ENCODE data around the gene ARHGEF1. TPM values are rescaled to one million over a fixed set of nuclear protein-coding genes. Genes with fewer than 3 reads are reported as not detected.
"Not testable (repeated sequence)": the region's sequence is repeated elsewhere in the genome, so short reads cannot be mapped to it uniquely, and the experiment has no call there.

ARHGEF1 gene
- total and polyA plus RNA-seq, 4 experiments from 2014 or later: 140 to 992 (median 640) TPM

DNA sequence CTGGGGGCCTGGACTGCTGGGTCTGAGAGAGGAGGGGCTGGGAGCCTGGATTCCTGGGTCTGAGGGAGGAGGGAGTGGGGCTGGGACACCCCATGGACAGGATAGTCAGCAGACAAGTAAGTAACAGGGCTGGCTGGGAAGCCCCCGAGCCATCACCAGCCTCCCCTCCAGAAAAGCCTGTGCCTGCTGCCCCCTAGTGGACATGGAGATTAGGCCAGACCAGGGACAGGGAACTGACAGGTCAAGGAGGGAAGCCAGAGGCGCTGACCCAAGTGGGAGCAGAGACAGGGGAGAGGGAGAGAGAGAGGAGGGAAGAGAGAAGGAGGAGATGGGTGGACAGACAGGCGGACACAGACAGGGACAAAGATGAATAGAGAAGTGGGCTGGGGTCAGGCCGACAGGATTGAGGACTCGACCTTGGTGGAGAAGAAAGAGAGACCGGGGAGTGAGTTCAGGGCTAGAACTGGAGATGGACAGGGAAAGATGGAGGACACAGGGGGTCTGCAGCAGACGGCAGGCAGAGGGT is 51.9 kb downstream of the ARHGEF1 start:
- Histone ChIP-seq H3K4me1 (ENCODE audit: insufficient read depth, low read length) (peaks cover 37% of the 10 kb centered on the region), H3K27ac (ENCODE audit: low read depth, low read length) (no peak overlapping the region), H3K4me3 (ENCODE audit: low read length in 2 of 2) (no peak overlapping the region), H3K9me3 (ENCODE audit: control insufficient read depth in 1 of 2, low read length in 2 of 2) (no peaks in the 10 kb centered on the region), H3K36me3 (ENCODE audit: insufficient read depth, low read length) (no peaks in the 10 kb centered on the region), H3K27me3 (ENCODE audit: insufficient read depth, low read length) (no peaks in the 10 kb centered on the region)
- Mint-ChIP-seq H3K4me1 (peaks cover 25 to 61% (median 40%) of the 10 kb centered on the region in 4 donors), H3K27me3 (peaks cover 1 to 6% of the 10 kb centered on the region in 2 donors), H3K4me3 (peak overlapping the region in 2 of 8 donors; percentile 51 to 64), H3K27ac (peak overlapping the region; percentile 38 to 95 (median 89)), H3K9me3 (no peaks in the 10 kb centered on the region), H3K36me3 (no peaks in the 10 kb centered on the region)
- ChIA-PET CTCF (ENCODE audit: partially characterized antibody) (interaction anchor here (1.0 to 2.3 kb wide), 6 partner anchors 10 to 76 kb away, joined by 3 to 27 read pairs (median 6); partner anchors contain the start of gene RPS19), POLR2A (ENCODE audit: partially characterized antibody) (interaction anchor here (0.7 to 2.3 kb wide), 6 partner anchors 10 to 76 kb away, joined by 3 to 18 read pairs (median 6); no protein-coding TSS in a partner anchor)
- peak; percentile 65 to 82 (median 70) for DNase-seq
- intact Hi-C loops (cut with micrococcal nuclease): loop anchor here (1.0 to 2.0 kb wide), 4 partner anchors 16 to 76 kb away; no protein-coding TSS in a partner anchor

DNA sequence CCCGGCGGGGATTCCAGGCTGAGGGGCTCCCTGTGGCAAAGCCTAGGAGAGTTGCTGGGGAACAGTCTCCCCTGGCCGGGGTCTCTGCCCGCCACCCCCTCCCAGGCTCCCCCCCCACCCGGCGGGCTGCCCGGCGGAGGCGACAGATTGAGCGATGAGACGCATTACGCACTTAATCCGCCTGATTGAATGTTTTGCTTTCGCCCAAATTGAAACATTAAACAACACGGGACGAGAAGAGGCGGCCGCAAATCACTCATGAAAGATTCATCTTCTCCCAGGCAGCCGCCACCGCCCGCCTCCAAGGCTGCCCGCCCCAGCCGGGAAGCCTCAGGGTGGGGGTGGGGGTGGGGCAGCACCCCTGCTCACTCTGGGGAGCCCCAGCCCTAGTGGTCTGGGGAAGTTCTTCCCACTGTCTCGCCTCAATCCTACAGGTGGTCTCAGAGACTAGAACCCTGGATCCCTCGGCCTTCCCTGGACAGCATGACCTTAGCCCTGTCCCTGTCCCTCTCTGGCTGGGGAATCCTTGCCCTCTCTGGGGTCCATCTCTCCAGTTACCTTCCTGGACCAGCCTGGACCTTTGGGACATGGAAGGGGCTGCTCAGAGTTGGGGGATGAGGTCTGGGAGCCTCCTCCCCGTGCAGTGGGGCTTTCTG is 52.9 kb downstream of the ARHGEF1 start:
- Histone ChIP-seq H3K27ac (ENCODE audit: low read depth, low read length) (no peak overlapping the region), H3K36me3 (ENCODE audit: insufficient read depth, low read length) (no peaks in the 10 kb centered on the region), H3K4me1 (ENCODE audit: insufficient read depth, low read length) (peaks cover 34% of the 10 kb centered on the region), H3K27me3 (ENCODE audit: insufficient read depth, low read length) (no peaks in the 10 kb centered on the region), H3K9me3 (ENCODE audit: control insufficient read depth in 1 of 2, low read length in 2 of 2) (no peaks in the 10 kb centered on the region), H3K4me3 (ENCODE audit: low read length in 2 of 2) (no peak overlapping the region)
- ChIA-PET CTCF (ENCODE audit: partially characterized antibody) (interaction anchor here (1.0 to 2.3 kb wide), 5 partner anchors 8 to 64 kb away, joined by 5 to 27 read pairs (median 7); partner anchors contain the start of gene ERFL), POLR2A (ENCODE audit: partially characterized antibody) (interaction anchor here (0.7 to 2.3 kb wide), 5 partner anchors 9 to 77 kb away, joined by 3 to 18 read pairs (median 6); no protein-coding TSS in a partner anchor)
- no peak for DNase-seq
- Mint-ChIP-seq H3K4me3 (peak overlapping the region in 1 of 8 donors; percentile 65), H3K27me3 (peaks cover 1 to 8% of the 10 kb centered on the region in 2 donors), H3K9me3 (no peaks in the 10 kb centered on the region), H3K36me3 (no peaks in the 10 kb centered on the region), H3K27ac (peak overlapping the region; percentile 3 to 90 (median 75)), H3K4me1 (peaks cover 20 to 56% (median 33%) of the 10 kb centered on the region in 4 donors)
- intact Hi-C loops (cut with micrococcal nuclease): loop anchor here (1.0 to 2.0 kb wide), 3 partner anchors 15 to 63 kb away; no protein-coding TSS in a partner anchor

DNA sequence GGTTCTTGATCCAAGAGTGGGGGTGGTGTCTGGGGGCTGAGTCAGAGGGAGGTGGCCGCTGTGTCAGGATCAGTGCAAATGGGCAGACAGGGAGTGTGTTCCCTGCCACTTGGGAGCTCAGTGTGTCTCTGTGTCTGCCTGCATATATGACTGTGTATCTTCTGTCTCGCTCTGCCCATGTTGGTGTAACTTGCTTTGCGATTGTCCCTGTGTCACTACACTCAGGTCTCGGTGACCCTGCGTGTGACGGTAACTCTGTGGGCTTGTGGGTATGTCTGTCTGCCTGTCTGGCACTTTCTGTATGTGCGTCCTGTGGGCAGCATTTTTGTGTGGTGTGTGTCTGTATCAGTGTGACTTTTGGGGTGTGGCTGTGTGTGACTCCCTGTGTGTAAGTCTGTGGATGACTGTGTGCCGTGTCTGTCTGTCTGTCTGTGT is 53.4 kb downstream of the ARHGEF1 start:
- Mint-ChIP-seq H3K27me3 (peaks cover 1 to 8% of the 10 kb centered on the region in 2 donors), H3K27ac (peak overlapping the region; percentile 65 to 90 (median 75)), H3K4me3 (peak overlapping the region in 3 of 8 donors; percentile 8 to 65 (median 9)), H3K4me1 (peaks cover 20 to 54% (median 33%) of the 10 kb centered on the region in 4 donors), H3K9me3 (no peaks in the 10 kb centered on the region), H3K36me3 (no peaks in the 10 kb centered on the region)
- H3K27ac ChIP-seq (ENCODE audit: low read depth, low read length): no peak overlapping the region
- H3K27me3 ChIP-seq (ENCODE audit: insufficient read depth, low read length): no peaks in the 10 kb centered on the region
- H3K9me3 ChIP-seq (ENCODE audit: control insufficient read depth in 1 of 2, low read length in 2 of 2): no peaks in the 10 kb centered on the region
- peak in 1 of 5 donors; percentile 82 for DNase-seq
- no peak overlapping the region for H3K4me3 ChIP-seq (ENCODE audit: low read length in 2 of 2)
- CTCF ChIA-PET (ENCODE audit: partially characterized antibody): interaction anchor here (0.6 to 2.3 kb wide), 9 partner anchors 9 to 100 kb away, joined by 3 to 13 read pairs (median 5); partner anchors contain the start of genes ERFL and RPS19
- POLR2A ChIA-PET (ENCODE audit: partially characterized antibody): interaction anchor here (1.7 to 2.2 kb wide), 6 partner anchors 9 to 77 kb away, joined by 4 to 8 read pairs (median 6); partner anchors contain the start of gene RPS19
- intact Hi-C loops (cut with micrococcal nuclease): no loop called here
- H3K4me1 ChIP-seq (ENCODE audit: insufficient read depth, low read length): peaks cover 37% of the 10 kb centered on the region
- H3K36me3 ChIP-seq (ENCODE audit: insufficient read depth, low read length): no peaks in the 10 kb centered on the region

DNA sequence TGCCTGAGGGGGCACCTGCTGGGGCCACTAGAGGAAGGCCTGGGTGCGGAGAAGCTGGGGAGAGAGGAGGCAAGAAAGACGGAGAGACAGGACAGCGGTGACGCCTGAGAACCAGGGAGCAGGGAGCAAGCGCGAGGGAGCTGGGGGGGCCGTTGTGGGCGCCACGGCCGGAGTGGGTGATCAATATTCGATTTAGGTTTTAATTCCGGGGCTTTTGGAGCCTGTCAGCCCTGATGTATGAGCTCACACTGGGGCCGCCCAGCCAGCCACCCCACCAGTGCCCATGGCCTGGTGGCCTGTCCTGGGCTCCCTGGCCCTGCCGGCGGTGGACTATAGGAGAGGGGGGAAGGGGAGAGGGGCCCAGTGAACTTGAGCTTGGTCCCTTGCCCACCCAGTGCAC is 54.0 kb downstream of the ARHGEF1 start:
- H3K4me3 Mint-ChIP-seq: peak overlapping the region in 3 of 8 donors; percentile 8 to 65 (median 19)
- no peak overlapping the region for H3K4me3 ChIP-seq (ENCODE audit: low read length in 2 of 2)
- DNase-seq: peak in 1 of 5 donors; percentile 29
- peaks cover 1 to 8% of the 10 kb centered on the region in 2 donors for H3K27me3 Mint-ChIP-seq
- no peaks in the 10 kb centered on the region for H3K36me3 ChIP-seq (ENCODE audit: insufficient read depth, low read length)
- H3K4me1 Mint-ChIP-seq: peaks cover 22 to 58% (median 34%) of the 10 kb centered on the region in 4 donors
- ChIA-PET CTCF (ENCODE audit: partially characterized antibody) (interaction anchor here (0.6 to 2.3 kb wide), 10 partner anchors 9 to 100 kb away, joined by 3 to 13 read pairs (median 4); partner anchors contain the start of genes ERFL and RPS19), POLR2A (ENCODE audit: partially characterized antibody) (interaction anchor here (0.9 to 2.2 kb wide), 8 partner anchors 8 to 77 kb away, joined by 3 to 8 read pairs (median 6); partner anchors contain the start of genes RABAC1 and RPS19)
- no peak overlapping the region for H3K27ac ChIP-seq (ENCODE audit: low read depth, low read length)
- peak overlapping the region in 6 of 7 donors; percentile 65 to 90 (median 77) for H3K27ac Mint-ChIP-seq
- no peaks in the 10 kb centered on the region for H3K27me3 ChIP-seq (ENCODE audit: insufficient read depth, low read length)
- intact Hi-C loops (cut with micrococcal nuclease): loop anchor here (1.0 kb wide), 1 partner anchor 8 kb away; no protein-coding TSS in a partner anchor
- no peaks in the 10 kb centered on the region for H3K9me3 ChIP-seq (ENCODE audit: control insufficient read depth in 1 of 2, low read length in 2 of 2)
- no peaks in the 10 kb centered on the region for H3K36me3 Mint-ChIP-seq
- H3K4me1 ChIP-seq (ENCODE audit: insufficient read depth, low read length): peaks cover 37% of the 10 kb centered on the region
- H3K9me3 Mint-ChIP-seq: no peaks in the 10 kb centered on the region

DNA sequence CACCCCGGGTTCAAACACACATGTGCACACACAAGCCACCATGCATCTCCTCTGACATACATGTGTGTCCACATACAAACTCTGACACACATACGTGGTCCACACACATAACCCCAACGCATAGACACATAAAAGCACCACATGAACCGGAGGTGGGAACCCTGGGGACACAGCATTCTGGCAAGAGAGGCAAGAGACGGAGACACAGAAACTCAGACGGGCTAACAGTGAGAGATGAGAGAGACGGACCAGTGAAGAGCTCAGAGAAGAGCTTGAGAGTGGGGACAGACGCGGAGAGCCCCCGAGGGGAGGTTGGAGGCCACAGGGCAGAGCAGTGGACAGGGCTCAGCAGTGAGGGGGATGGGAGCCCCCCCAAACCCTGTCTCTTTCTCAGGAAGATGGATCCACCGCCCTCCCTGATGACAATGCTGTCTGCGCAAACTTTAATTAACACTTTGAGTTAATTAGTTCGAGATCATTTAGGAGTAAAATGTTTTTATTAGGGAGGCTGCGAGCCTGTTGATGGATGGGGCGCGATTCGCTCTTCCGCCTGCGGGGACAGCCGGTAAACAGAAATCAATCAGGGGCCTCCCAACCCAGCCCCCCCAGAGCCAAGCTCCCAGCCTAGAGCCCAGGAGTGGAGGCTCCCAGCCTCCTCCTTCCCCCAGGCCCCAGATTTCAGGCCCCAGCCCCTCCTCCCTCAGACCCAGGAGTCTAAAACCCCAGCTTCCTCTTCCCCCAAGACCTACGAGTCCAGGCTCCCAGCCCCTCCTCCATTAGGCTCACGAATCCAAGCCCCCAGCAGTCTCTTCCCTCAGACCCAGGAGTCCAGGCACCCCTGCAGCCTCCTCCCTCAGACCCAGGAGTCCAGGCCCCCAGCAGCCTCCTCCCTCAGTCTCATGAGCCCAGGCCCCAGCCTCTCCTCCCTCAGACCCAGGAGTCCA is 54.8 kb downstream of the ARHGEF1 start:
- H3K4me3 Mint-ChIP-seq: peak overlapping the region in 6 of 8 donors; percentile 9 to 31 (median 27)
- peak overlapping the region; percentile 22 to 86 (median 80) for H3K27ac Mint-ChIP-seq
- POLR2A ChIA-PET (ENCODE audit: partially characterized antibody): interaction anchor here (0.9 to 2.2 kb wide), 8 partner anchors 8 to 78 kb away, joined by 3 to 8 read pairs (median 6); partner anchors contain the start of genes RABAC1 and RPS19

GRCh38 chr19:41939209-41939608 is 56.2 kb downstream of the ARHGEF1 start:
- H3K9me3 Mint-ChIP-seq; H3K27ac ChIP-seq (ENCODE audit: low read depth, low read length); H3K4me3 ChIP-seq (ENCODE audit: low read length in 2 of 2); H3K36me3 ChIP-seq (ENCODE audit: insufficient read depth, low read length); H3K36me3 Mint-ChIP-seq; H3K27me3 Mint-ChIP-seq; intact Hi-C loops (cut with micrococcal nuclease); H3K9me3 ChIP-seq (ENCODE audit: control insufficient read depth in 1 of 2, low read length in 2 of 2); H3K27me3 ChIP-seq (ENCODE audit: insufficient read depth, low read length); DNase-seq: not testable (repeated sequence)
- H3K4me3 Mint-ChIP-seq: peak overlapping the region in 3 of 8 donors; percentile 16 to 57 (median 56)
- H3K4me1 Mint-ChIP-seq: peaks cover 16 to 53% (median 33%) of the 10 kb centered on the region in 4 donors
- H3K4me1 ChIP-seq (ENCODE audit: insufficient read depth, low read length): peaks cover 35% of the 10 kb centered on the region
- ChIA-PET CTCF (ENCODE audit: partially characterized antibody) (interaction anchor here (1.7 kb wide), 1 partner anchor 11 kb away, joined by 5 read pairs; no protein-coding TSS in a partner anchor), POLR2A (ENCODE audit: partially characterized antibody) (interaction anchor here (0.7 to 1.2 kb wide), 4 partner anchors 20 to 80 kb away, joined by 3 to 6 read pairs (median 4); partner anchors contain the start of genes RABAC1 and RPS19)
- peak overlapping the region in 1 of 7 donors; percentile 48 for H3K27ac Mint-ChIP-seq

More for the DNA sequence above, 54.8 kb downstream of the ARHGEF1 start:
- Histone ChIP-seq H3K9me3 (ENCODE audit: control insufficient read depth in 1 of 2, low read length in 2 of 2) (no peaks in the 10 kb centered on the region), H3K27me3 (ENCODE audit: insufficient read depth, low read length) (no peaks in the 10 kb centered on the region), H3K27ac (ENCODE audit: low read depth, low read length) (no peak overlapping the region), H3K4me3 (ENCODE audit: low read length in 2 of 2) (no peak overlapping the region), H3K4me1 (ENCODE audit: insufficient read depth, low read length) (peaks cover 37% of the 10 kb centered on the region), H3K36me3 (ENCODE audit: insufficient read depth, low read length) (no peaks in the 10 kb centered on the region)
- Mint-ChIP-seq H3K36me3 (no peaks in the 10 kb centered on the region), H3K9me3 (no peaks in the 10 kb centered on the region), H3K27me3 (peaks cover 1 to 8% of the 10 kb centered on the region in 2 donors), H3K4me1 (peaks cover 22 to 59% (median 35%) of the 10 kb centered on the region in 4 donors)
- intact Hi-C loops (cut with micrococcal nuclease): loop anchor here (1.0 kb wide), 1 partner anchor 8 kb away; no protein-coding TSS in a partner anchor
- CTCF ChIA-PET (ENCODE audit: partially characterized antibody): interaction anchor here (1.0 to 2.3 kb wide), 9 partner anchors 8 to 87 kb away, joined by 3 to 13 read pairs (median 5); partner anchors contain the start of genes ERFL and RPS19
- DNase-seq: no peak
